ENCODE data around the gene ADGRG3.

Gene ADGRG3

DNA sequence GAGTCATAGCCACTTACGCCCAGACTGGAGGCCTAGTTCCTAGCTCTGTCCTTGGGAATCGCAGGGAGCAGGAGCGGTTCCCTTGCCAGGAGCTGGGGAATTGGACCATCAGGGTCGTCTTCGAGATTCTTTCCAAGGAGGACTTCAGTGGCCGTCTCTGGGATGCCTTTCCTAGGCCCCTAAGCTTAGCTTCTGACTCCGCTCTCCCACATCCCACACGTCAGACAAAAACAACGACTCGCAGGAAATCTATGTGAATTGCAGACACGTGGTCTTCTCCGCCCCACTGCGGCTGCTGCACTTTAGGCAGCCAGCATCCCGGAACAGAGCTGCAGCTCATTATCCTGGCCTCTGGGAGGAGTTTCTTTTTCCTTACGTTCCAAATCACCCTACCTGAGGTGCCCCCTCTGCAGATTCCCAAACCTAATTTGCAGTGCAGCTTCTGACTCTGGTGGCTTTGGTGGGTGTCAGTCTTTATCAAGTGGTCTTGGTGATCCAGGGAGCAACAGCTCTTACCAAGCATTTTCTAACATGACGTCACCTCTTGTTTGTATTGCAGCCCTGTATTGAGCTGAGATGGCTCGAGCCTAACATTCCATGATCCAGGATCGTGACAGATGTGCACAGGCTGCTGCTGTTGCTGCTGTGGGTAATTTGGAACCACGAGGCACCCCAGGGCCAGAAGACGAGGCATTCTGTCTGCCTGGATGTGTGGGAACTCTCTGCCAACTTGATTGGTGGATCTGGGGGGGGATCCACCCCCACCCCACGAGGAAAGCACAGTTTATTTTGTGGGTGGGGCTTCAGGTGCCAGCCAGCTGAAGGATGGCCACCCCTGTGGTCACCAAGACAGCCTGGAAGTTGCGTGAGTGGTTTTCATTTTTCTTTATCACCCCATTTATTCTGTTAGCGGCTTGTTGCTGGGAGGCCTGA, 68.6 kb downstream of the ADGRG3 start (continued):
- TF ChIP-seq GLIS2 (tag by site-specific recombination; IDR thresholded peaks at IDR 0.05) (no peak), ZNF155 (tag by site-specific recombination; IDR thresholded peaks at IDR 0.05) (no peak), ZNF837 (tag by site-specific recombination; IDR thresholded peaks at IDR 0.05) (no peak), ZNF621 (tag by site-specific recombination; IDR thresholded peaks at IDR 0.05) (no peak), ZNF174 (tag by site-specific recombination; IDR thresholded peaks at IDR 0.05) (no peak), ZNF184 (tag by site-specific recombination; IDR thresholded peaks at IDR 0.05) (no peak), ZNF626 (tag by site-specific recombination; IDR thresholded peaks at IDR 0.05) (no peak), ZBTB21 (tag by site-specific recombination; IDR thresholded peaks at IDR 0.05) (peak; percentile 93), ZFP41 (tag by site-specific recombination; IDR thresholded peaks at IDR 0.05; ENCODE audit: borderline replicate concordance) (no peak), SP2 (tag by site-specific recombination; IDR thresholded peaks at IDR 0.05) (no peak), ZNF548 (tag by site-specific recombination; IDR thresholded peaks at IDR 0.05) (no peak), ZBTB20 (tag by site-specific recombination; IDR thresholded peaks at IDR 0.05) (0 out of 2 replicates have a peak, but pooled peaks have one; percentile 32), ZNF433 (tag by site-specific recombination; IDR thresholded peaks at IDR 0.05; ENCODE audit: low read depth) (no peak), RBAK (tag by site-specific recombination; IDR thresholded peaks at IDR 0.05) (no peak), ZNF529 (tag by site-specific recombination; IDR thresholded peaks at IDR 0.05; ENCODE audit: insufficient replicate concordance) (no peak), SCRT1 (tag by site-specific recombination; IDR thresholded peaks at IDR 0.05; ENCODE audit: borderline replicate concordance) (no peak), KLF8 (tag by site-specific recombination; IDR thresholded peaks at IDR 0.05) (no peak), BCL11B (tag by site-specific recombination; IDR thresholded peaks at IDR 0.05; ENCODE audit: low read depth) (no peak), ZNF629 (tag by site-specific recombination; IDR thresholded peaks at IDR 0.05) (peak; percentile 92), ZNF664 (tag by site-specific recombination; IDR thresholded peaks at IDR 0.05) (no peak), ZNF426 (tag by site-specific recombination; IDR thresholded peaks at IDR 0.05) (no peak)
- TF ChIP-seq, protein P1, sequence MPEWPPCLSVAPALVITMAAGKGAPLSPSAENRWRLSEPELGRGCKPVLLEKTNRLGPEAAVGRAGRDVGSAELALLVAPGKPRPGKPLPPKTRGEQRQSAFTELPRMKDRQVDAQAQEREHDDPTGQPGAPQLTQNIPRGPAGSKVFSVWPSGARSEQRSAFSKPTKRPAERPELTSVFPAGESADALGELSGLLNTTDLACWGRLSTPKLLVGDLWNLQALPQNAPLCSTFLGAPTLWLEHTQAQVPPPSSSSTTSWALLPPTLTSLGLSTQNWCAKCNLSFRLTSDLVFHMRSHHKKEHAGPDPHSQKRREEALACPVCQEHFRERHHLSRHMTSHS (tag by site-specific recombination; IDR thresholded peaks at IDR 0.05) = no peak
- TF ChIP-seq, protein P2, sequence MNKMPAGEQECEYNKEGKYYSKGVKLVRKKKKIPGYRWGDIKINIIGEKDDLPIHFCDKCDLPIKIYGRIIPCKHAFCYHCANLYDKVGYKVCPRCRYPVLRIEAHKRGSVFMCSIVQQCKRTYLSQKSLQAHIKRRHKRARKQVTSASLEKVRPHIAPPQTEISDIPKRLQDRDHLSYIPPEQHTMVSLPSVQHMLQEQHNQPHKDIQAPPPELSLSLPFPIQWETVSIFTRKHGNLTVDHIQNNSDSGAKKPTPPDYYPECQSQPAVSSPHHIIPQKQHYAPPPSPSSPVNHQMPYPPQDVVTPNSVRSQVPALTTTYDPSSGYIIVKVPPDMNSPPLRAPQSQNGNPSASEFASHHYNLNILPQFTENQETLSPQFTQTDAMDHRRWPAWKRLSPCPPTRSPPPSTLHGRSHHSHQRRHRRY (tag by site-specific recombination; IDR thresholded peaks at IDR 0.05) = no peak
- TF ChIP-seq, protein P3, sequence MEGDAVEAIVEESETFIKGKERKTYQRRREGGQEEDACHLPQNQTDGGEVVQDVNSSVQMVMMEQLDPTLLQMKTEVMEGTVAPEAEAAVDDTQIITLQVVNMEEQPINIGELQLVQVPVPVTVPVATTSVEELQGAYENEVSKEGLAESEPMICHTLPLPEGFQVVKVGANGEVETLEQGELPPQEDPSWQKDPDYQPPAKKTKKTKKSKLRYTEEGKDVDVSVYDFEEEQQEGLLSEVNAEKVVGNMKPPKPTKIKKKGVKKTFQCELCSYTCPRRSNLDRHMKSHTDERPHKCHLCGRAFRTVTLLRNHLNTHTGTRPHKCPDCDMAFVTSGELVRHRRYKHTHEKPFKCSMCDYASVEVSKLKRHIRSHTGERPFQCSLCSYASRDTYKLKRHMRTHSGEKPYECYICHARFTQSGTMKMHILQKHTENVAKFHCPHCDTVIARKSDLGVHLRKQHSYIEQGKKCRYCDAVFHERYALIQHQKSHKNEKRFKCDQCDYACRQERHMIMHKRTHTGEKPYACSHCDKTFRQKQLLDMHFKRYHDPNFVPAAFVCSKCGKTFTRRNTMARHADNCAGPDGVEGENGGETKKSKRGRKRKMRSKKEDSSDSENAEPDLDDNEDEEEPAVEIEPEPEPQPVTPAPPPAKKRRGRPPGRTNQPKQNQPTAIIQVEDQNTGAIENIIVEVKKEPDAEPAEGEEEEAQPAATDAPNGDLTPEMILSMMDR (tag by site-specific recombination; IDR thresholded peaks at IDR 0.05) = peak; percentile 49
- TF ChIP-seq, protein P4, sequence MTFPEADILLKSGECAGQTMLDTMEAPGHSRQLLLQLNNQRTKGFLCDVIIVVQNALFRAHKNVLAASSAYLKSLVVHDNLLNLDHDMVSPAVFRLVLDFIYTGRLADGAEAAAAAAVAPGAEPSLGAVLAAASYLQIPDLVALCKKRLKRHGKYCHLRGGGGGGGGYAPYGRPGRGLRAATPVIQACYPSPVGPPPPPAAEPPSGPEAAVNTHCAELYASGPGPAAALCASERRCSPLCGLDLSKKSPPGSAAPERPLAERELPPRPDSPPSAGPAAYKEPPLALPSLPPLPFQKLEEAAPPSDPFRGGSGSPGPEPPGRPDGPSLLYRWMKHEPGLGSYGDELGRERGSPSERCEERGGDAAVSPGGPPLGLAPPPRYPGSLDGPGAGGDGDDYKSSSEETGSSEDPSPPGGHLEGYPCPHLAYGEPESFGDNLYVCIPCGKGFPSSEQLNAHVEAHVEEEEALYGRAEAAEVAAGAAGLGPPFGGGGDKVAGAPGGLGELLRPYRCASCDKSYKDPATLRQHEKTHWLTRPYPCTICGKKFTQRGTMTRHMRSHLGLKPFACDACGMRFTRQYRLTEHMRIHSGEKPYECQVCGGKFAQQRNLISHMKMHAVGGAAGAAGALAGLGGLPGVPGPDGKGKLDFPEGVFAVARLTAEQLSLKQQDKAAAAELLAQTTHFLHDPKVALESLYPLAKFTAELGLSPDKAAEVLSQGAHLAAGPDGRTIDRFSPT (tag by site-specific recombination; IDR thresholded peaks at IDR 0.05) = no peak
- TF ChIP-seq, protein P5, sequence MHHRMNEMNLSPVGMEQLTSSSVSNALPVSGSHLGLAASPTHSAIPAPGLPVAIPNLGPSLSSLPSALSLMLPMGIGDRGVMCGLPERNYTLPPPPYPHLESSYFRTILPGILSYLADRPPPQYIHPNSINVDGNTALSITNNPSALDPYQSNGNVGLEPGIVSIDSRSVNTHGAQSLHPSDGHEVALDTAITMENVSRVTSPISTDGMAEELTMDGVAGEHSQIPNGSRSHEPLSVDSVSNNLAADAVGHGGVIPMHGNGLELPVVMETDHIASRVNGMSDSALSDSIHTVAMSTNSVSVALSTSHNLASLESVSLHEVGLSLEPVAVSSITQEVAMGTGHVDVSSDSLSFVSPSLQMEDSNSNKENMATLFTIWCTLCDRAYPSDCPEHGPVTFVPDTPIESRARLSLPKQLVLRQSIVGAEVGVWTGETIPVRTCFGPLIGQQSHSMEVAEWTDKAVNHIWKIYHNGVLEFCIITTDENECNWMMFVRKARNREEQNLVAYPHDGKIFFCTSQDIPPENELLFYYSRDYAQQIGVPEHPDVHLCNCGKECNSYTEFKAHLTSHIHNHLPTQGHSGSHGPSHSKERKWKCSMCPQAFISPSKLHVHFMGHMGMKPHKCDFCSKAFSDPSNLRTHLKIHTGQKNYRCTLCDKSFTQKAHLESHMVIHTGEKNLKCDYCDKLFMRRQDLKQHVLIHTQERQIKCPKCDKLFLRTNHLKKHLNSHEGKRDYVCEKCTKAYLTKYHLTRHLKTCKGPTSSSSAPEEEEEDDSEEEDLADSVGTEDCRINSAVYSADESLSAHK (tag by site-specific recombination; IDR thresholded peaks at IDR 0.05) = no peak
